Astrocyte (in vitro differentiated cells and primary cell): ENCODE data around the gene TRPM3. TPM values are rescaled to one million over a fixed set of nuclear protein-coding genes. Genes with fewer than 3 reads are reported as not detected.

Experiments
- DNase-seq: peaks from one replicate; pipeline ENCODE4 v3.0.0-alpha.2; 2010; ENCODE audit warnings: low read depth
- FAIRE-seq: peaks from 2 replicates; lab custom pipeline; 2011; peaks lifted over from hg19 to GRCh38; lab: Jason Lieb, UNC
- H2AFZ ChIP-seq: 2 replicates; pipeline ENCODE4 v1.6.0; 2012; ENCODE audit warnings: low read depth, low read length, inconsistent platforms
- H3K27ac ChIP-seq: 2 replicates; pipeline ENCODE4 v1.5.1; 2011; ENCODE audit warnings: low read depth, low read length, inconsistent platforms
- H3K27me3 ChIP-seq: 2 replicates; pipeline ENCODE4 v1.6.0; 2011; ENCODE audit warnings: low read length, inconsistent platforms; ENCODE audit not compliant: insufficient read depth
- H3K36me3 ChIP-seq: 2 replicates; pipeline ENCODE4 v1.5.1; 2011; ENCODE audit warnings: low read length, inconsistent platforms; ENCODE audit not compliant: insufficient read depth
- H3K4me1 ChIP-seq: 2 replicates; pipeline ENCODE4 v1.5.1; 2011; ENCODE audit warnings: low read length, inconsistent platforms; ENCODE audit not compliant: insufficient read depth
- H3K4me2 ChIP-seq: 2 replicates; pipeline ENCODE4 v1.6.0; 2012; ENCODE audit warnings: low read length, inconsistent platforms
- H3K4me3 ChIP-seq: 2 replicates; pipeline ENCODE4 v1.5.1; 2011; ENCODE audit warnings: low read depth, mild to moderate bottlenecking, low read length, inconsistent platforms; ENCODE audit not compliant: insufficient read depth
- H3K79me2 ChIP-seq: 2 replicates; pipeline ENCODE4 v1.6.0; 2012; ENCODE audit warnings: mild to moderate bottlenecking, low read length, inconsistent platforms; ENCODE audit not compliant: insufficient read depth
- H3K9ac ChIP-seq: 2 replicates; pipeline ENCODE4 v1.6.0; 2012; ENCODE audit warnings: mild to moderate bottlenecking, low read length, inconsistent platforms
- H3K9me3 ChIP-seq: 2 replicates; pipeline ENCODE4 v1.5.1; 2012; ENCODE audit warnings: low read depth, mild to moderate bottlenecking, low read length, inconsistent platforms; ENCODE audit not compliant: insufficient read depth
- H4K20me1 ChIP-seq: 2 replicates; pipeline ENCODE4 v1.6.0; 2012; ENCODE audit warnings: low read length, inconsistent platforms; ENCODE audit not compliant: insufficient read depth
- H3K27ac Mint-ChIP-seq: one replicate; pipeline ENCODE4 v1.8.0; 2021; ENCODE audit warnings: mild to moderate bottlenecking, mixed read lengths; ENCODE audit not compliant: unreplicated experiment
- H3K27me3 Mint-ChIP-seq: one replicate; pipeline ENCODE4 v1.8.0; 2021; ENCODE audit warnings: low read depth, mixed read lengths; ENCODE audit not compliant: unreplicated experiment
- H3K36me3 Mint-ChIP-seq: one replicate; pipeline ENCODE4 v1.8.0; 2021; ENCODE audit warnings: low read depth, mixed read lengths; ENCODE audit not compliant: unreplicated experiment
- H3K4me1 Mint-ChIP-seq: one replicate; pipeline ENCODE4 v1.8.0; 2021; ENCODE audit warnings: low read depth, mixed read lengths; ENCODE audit not compliant: unreplicated experiment
- H3K4me3 Mint-ChIP-seq: one replicate; pipeline ENCODE4 v1.8.0; 2021; ENCODE audit warnings: mild to moderate bottlenecking, moderate library complexity, mixed read lengths; ENCODE audit not compliant: unreplicated experiment
- H3K9me3 Mint-ChIP-seq: one replicate; pipeline ENCODE4 v1.8.0; 2021; ENCODE audit warnings: mild to moderate bottlenecking, mixed read lengths; ENCODE audit not compliant: unreplicated experiment
- CTCF ChIP-seq: IDR thresholded peaks from 2 replicates; pipeline ENCODE4 v1.5.1; 2011; ENCODE audit warnings: low read depth, mild to moderate bottlenecking, inconsistent platforms, low read length, moderate library complexity; ENCODE audit not compliant: insufficient read depth
- EZH2 ChIP-seq: IDR thresholded peaks from 2 replicates; pipeline ENCODE4 v1.6.1; 2012; ENCODE audit warnings: mild to moderate bottlenecking, low read length, inconsistent platforms; ENCODE audit not compliant: insufficient read depth
- total RNA-seq: library from RNA; stranded (reverse); gene quantifications from 2 replicates; pipeline ENCODE4 v1.2.1, GENCODE V29; 2021

TRPM3 gene
- total RNA-seq, 1 donor from 2014 or later = 0.14 TPM

GRCh38 chr9:70537084-70537483 is 584.3 kb downstream of the TRPM3 start:
- Histone ChIP-seq H3K4me2 (no peak overlapping the region), H2AFZ (no peak overlapping the region), H3K9me3 (no peaks in the 10 kb centered on the region), H4K20me1 (no peaks in the 10 kb centered on the region), H3K4me1 (no peaks in the 10 kb centered on the region), H3K27me3 (no peaks in the 10 kb centered on the region), H3K79me2 (no peaks in the 10 kb centered on the region), H3K36me3 (no peaks in the 10 kb centered on the region), H3K4me3 (no peak overlapping the region), H3K9ac (no peak overlapping the region), H3K27ac (no peak overlapping the region)
- H3K9me3 Mint-ChIP-seq = peaks cover 1% of the 10 kb centered on the region
- FAIRE-seq = no peak
- DNase-seq = no peak
- TF ChIP-seq EZH2 = no peak
- no peak for TF ChIP-seq CTCF
- H3K4me1 Mint-ChIP-seq = peaks cover 5% of the 10 kb centered on the region
- no peak overlapping the region for H3K4me3 Mint-ChIP-seq
- H3K36me3 Mint-ChIP-seq = no peaks in the 10 kb centered on the region
- H3K27me3 Mint-ChIP-seq = peaks cover 3% of the 10 kb centered on the region
- H3K27ac Mint-ChIP-seq = no peak overlapping the region

- peaks cover 1% of the 10 kb centered on the region for H3K9me3 Mint-ChIP-seq
- FAIRE-seq (no peak), DNase-seq (no peak)
- no peak overlapping the region for H3K4me2 ChIP-seq
- no peaks in the 10 kb centered on the region for H3K36me3 ChIP-seq
- no peaks in the 10 kb centered on the region for H3K9me3 ChIP-seq
- H3K79me2 ChIP-seq = no peaks in the 10 kb centered on the region
- H3K36me3 Mint-ChIP-seq = no peaks in the 10 kb centered on the region
- H3K27ac Mint-ChIP-seq = no peak overlapping the region
- H4K20me1 ChIP-seq = no peaks in the 10 kb centered on the region
- no peak overlapping the region for H3K4me3 ChIP-seq
- no peak overlapping the region for H3K27ac ChIP-seq
- no peak overlapping the region for H2AFZ ChIP-seq
- H3K27me3 ChIP-seq = no peaks in the 10 kb centered on the region
- no peak overlapping the region for H3K9ac ChIP-seq
- H3K4me3 Mint-ChIP-seq = no peak overlapping the region
- TF ChIP-seq EZH2 (no peak), CTCF (no peak)
- H3K4me1 Mint-ChIP-seq = peaks cover 5% of the 10 kb centered on the region
- H3K27me3 Mint-ChIP-seq = peaks cover 3% of the 10 kb centered on the region
- H3K4me1 ChIP-seq = no peaks in the 10 kb centered on the region
Observed at GRCh38 chr9:70535546-70536323, 585.7 kb downstream of the TRPM3 start.

GRCh38 chr9:70534471-70534870 is 587.0 kb downstream of the TRPM3 start:
- H3K27ac Mint-ChIP-seq = no peak overlapping the region
- H3K27me3 Mint-ChIP-seq = peaks cover 9% of the 10 kb centered on the region
- no peak overlapping the region for H3K9ac ChIP-seq
- no peaks in the 10 kb centered on the region for H3K27me3 ChIP-seq
- H3K27ac ChIP-seq = no peak overlapping the region
- no peaks in the 10 kb centered on the region for H3K36me3 ChIP-seq
- H4K20me1 ChIP-seq = no peaks in the 10 kb centered on the region
- H3K4me2 ChIP-seq = no peak overlapping the region
- H3K4me3 ChIP-seq = no peak overlapping the region
- H3K9me3 ChIP-seq = no peaks in the 10 kb centered on the region
- H2AFZ ChIP-seq = no peak overlapping the region
- H3K4me1 ChIP-seq = no peaks in the 10 kb centered on the region
- FAIRE-seq = no peak
- DNase-seq = peak; percentile 21
- peaks cover under 1% of the 10 kb centered on the region for H3K9me3 Mint-ChIP-seq
- TF ChIP-seq EZH2 (no peak), CTCF (no peak)
- H3K4me3 Mint-ChIP-seq = no peak overlapping the region
- H3K36me3 Mint-ChIP-seq = no peaks in the 10 kb centered on the region
- H3K4me1 Mint-ChIP-seq = peaks cover 5% of the 10 kb centered on the region
- H3K79me2 ChIP-seq = no peaks in the 10 kb centered on the region
